CD4-positive, alpha-beta T cell (primary cell): ENCODE results near the gene PGBD1. TPM values are rescaled to one million over a fixed set of nuclear protein-coding genes. Genes with fewer than 3 reads are reported as not detected.
"Not testable (repeated sequence)": the region's sequence is repeated elsewhere in the genome, so short reads cannot be mapped to it uniquely, and the experiment has no call there.

Experiments
- ATAC-seq: fragments of 200-7000 bp; cut with Tn5 transposase; one replicate; pipeline ENCODE4 v1.10.0; 2022; ENCODE audit warnings: mild to moderate bottlenecking; ENCODE audit not compliant: poor library complexity
- CTCF ChIA-PET: fragments of 350-600 bp; sonication (Branson Sonifier 250); formaldehyde crosslinking; loops from one replicate; lab custom pipeline; 2021; ENCODE audit warnings: antibody characterized with exemption, inconsistent platforms; lab: Charles Lee
- POLR2A ChIA-PET: fragments of 350-600 bp; sonication (Branson Sonifier 250); formaldehyde crosslinking; loops from one replicate; lab custom pipeline; 2021; ENCODE audit warnings: antibody characterized with exemption, inconsistent platforms; lab: Charles Lee
- DNase-seq, 14 experiments: peaks; one replicate each; pipeline ENCODE4 v3.0.0-alpha.2; 2013 to 2020; ENCODE audit warnings: mixed read lengths in 2 of 14
- H3K27ac ChIP-seq, 2 donors: one replicate each; pipeline versions ENCODE4 v1.5.1 to v1.7.0; 2013; ENCODE audit warnings: low read length in 2 of 2, low read depth in 1 of 2, mild to moderate bottlenecking in 1 of 2
- H3K27me3 ChIP-seq, 2 experiments: 1 replicate in 1 of 2; 2 replicates in 1 of 2; pipeline versions ENCODE4 v1.6.1 to v1.7.0; 2013; ENCODE audit warnings: low read length in 2 of 2, control low read depth in 1 of 2, mild to moderate bottlenecking in 1 of 2, moderate library complexity in 1 of 2; ENCODE audit not compliant: insufficient read depth in 2 of 2, control insufficient read depth in 1 of 2
- H3K36me3 ChIP-seq: one replicate; pipeline ENCODE4 v1.6.1; 2013; ENCODE audit warnings: low read length, control low read depth; ENCODE audit not compliant: insufficient read depth
- H3K4me1 ChIP-seq: one replicate; pipeline ENCODE4 v1.6.1; 2013; ENCODE audit warnings: low read length, control low read depth; ENCODE audit not compliant: insufficient read depth
- H3K4me3 ChIP-seq: one replicate; pipeline ENCODE4 v1.5.1; 2013; ENCODE audit warnings: mild to moderate bottlenecking, low read length, moderate library complexity
- H3K9me3 ChIP-seq, 2 experiments: 1 replicate in 1 of 2; 2 replicates in 1 of 2; pipeline versions ENCODE4 v1.6.1 to v1.7.0; 2013; ENCODE audit warnings: low read length in 2 of 2, mild to moderate bottlenecking in 2 of 2, control low read depth in 1 of 2, moderate library complexity in 1 of 2; ENCODE audit not compliant: control insufficient read depth in 1 of 2, insufficient read depth in 1 of 2
- H3K27ac Mint-ChIP-seq: one replicate; pipeline ENCODE4 v1.8.0; 2020; ENCODE audit warnings: mixed read lengths
- H3K27me3 Mint-ChIP-seq: one replicate; pipeline ENCODE4 v1.8.0; 2021; ENCODE audit warnings: mixed read lengths
- H3K36me3 Mint-ChIP-seq: one replicate; pipeline ENCODE4 v1.8.0; 2021; ENCODE audit warnings: low read depth, mixed read lengths
- H3K4me1 Mint-ChIP-seq: one replicate; pipeline ENCODE4 v1.8.0; 2021; ENCODE audit warnings: low read depth, mixed read lengths
- H3K4me3 Mint-ChIP-seq: one replicate; pipeline ENCODE4 v1.8.0; 2020; ENCODE audit warnings: mild to moderate bottlenecking, mixed read lengths
- H3K9me3 Mint-ChIP-seq: one replicate; pipeline ENCODE4 v1.8.0; 2020; ENCODE audit warnings: mixed read lengths
- CTCF ChIP-seq: fragments of 200-600 bp; IDR thresholded peaks from one replicate; pipeline ENCODE4 v1.8.0; 2022; ENCODE audit warnings: antibody characterized with exemption, mild to moderate bottlenecking
- intact Hi-C, 2 experiments: fragments of 100-400 bp; cut with DNase I in 1 of 2; cut with micrococcal nuclease in 1 of 2; formaldehyde crosslinking; loops; one replicate each; pipeline versions ENCODE4 v1.15.1 to v1.9.0; 2023 to 2025; cut with DNase I, micrococcal nuclease
- total RNA-seq, 174 experiments: library from RNA in 2 of 174; stranded (reverse) in 2 of 174; gene quantifications; one replicate each; pipeline ENCODE4 v1.2.3 and lab custom pipeline; 2021 to 2026

Gene PGBD1
- total RNA-seq, 2 experiments from 2014 or later = 1.3 to 1.4 TPM

- Histone ChIP-seq H3K27me3 (peaks cover 0 to 6% of the 10 kb centered on the region in 2 experiments), H3K4me3 (no peak overlapping the region), H3K27ac (no peak overlapping the region), H3K4me1 (no peaks in the 10 kb centered on the region), H3K36me3 (no peaks in the 10 kb centered on the region), H3K9me3 (peaks cover 0 to 4% of the 10 kb centered on the region in 2 experiments)
- ChIA-PET POLR2A (no interaction called here), CTCF (no interaction called here)
- TF ChIP-seq CTCF = no peak
- Mint-ChIP-seq H3K27me3 (peaks cover 19% of the 10 kb centered on the region), H3K9me3 (no peaks in the 10 kb centered on the region), H3K4me3 (no peak overlapping the region), H3K27ac (no peak overlapping the region), H3K36me3 (no peaks in the 10 kb centered on the region), H3K4me1 (no peaks in the 10 kb centered on the region)
- ATAC-seq (no peak), DNase-seq (no peak)
- intact Hi-C loops = no loop called here
Measured at GRCh38 chr6:28315628-28316027, 34.3 kb downstream of the PGBD1 start.

- H3K9me3 ChIP-seq, H3K27me3 ChIP-seq, intact Hi-C loops, ATAC-seq, H3K27ac ChIP-seq, H3K4me3 ChIP-seq, DNase-seq, H3K9me3 Mint-ChIP-seq, H3K36me3 Mint-ChIP-seq, H3K36me3 ChIP-seq, H3K27ac Mint-ChIP-seq, H3K4me3 Mint-ChIP-seq, H3K4me1 Mint-ChIP-seq, H3K4me1 ChIP-seq, CTCF ChIA-PET: not testable (repeated sequence)
- POLR2A ChIA-PET = interaction anchor here (1.1 kb wide), 1 partner anchor 51 kb away, joined by 4 read pairs; the partner anchor contains the start of gene ZSCAN26
- peaks cover 21% of the 10 kb centered on the region for H3K27me3 Mint-ChIP-seq
Measured at GRCh38 chr6:28317866-28318265, 36.5 kb downstream of the PGBD1 start.

GRCh38 chr6:28322661-28323060 lies 41.3 kb downstream of the PGBD1 start:
- peaks cover 10% of the 10 kb centered on the region for H3K9me3 Mint-ChIP-seq
- DNase-seq = no peak
- H3K4me1 Mint-ChIP-seq = no peaks in the 10 kb centered on the region
- H3K36me3 Mint-ChIP-seq = peaks cover 23% of the 10 kb centered on the region
- H3K9me3 ChIP-seq = peaks cover 9 to 20% of the 10 kb centered on the region in 2 experiments
- H3K4me1 ChIP-seq = no peaks in the 10 kb centered on the region
- H3K27ac Mint-ChIP-seq = no peak overlapping the region
- POLR2A ChIA-PET = no interaction called here
- CTCF ChIA-PET = interaction anchor here (0.7 to 0.8 kb wide), 2 partner anchors 24 to 55 kb away, joined by 3 read pairs; partner anchors contain the start of gene ZSCAN26
- no peaks in the 10 kb centered on the region for H3K27me3 ChIP-seq
- no peak overlapping the region for H3K4me3 ChIP-seq
- H3K27ac ChIP-seq = no peak overlapping the region
- intact Hi-C loops = no loop called here
- no peak for TF ChIP-seq CTCF
- peaks cover 27% of the 10 kb centered on the region for H3K27me3 Mint-ChIP-seq
- ATAC-seq = no peak
- no peak overlapping the region for H3K4me3 Mint-ChIP-seq
- H3K36me3 ChIP-seq = no peaks in the 10 kb centered on the region

- no peak overlapping the region for H3K4me3 ChIP-seq
- no peaks in the 10 kb centered on the region for H3K4me1 ChIP-seq
- Mint-ChIP-seq H3K4me3 (no peak overlapping the region), H3K27me3 (peaks cover 27% of the 10 kb centered on the region), H3K36me3 (peaks cover 28% of the 10 kb centered on the region), H3K4me1 (no peaks in the 10 kb centered on the region), H3K9me3 (peaks cover 14% of the 10 kb centered on the region), H3K27ac (no peak overlapping the region)
- CTCF ChIA-PET = no interaction called here
- ATAC-seq (no peak), DNase-seq (no peak)
- peaks cover 9 to 21% of the 10 kb centered on the region in 2 experiments for H3K9me3 ChIP-seq
- intact Hi-C loops = no loop called here
- TF ChIP-seq CTCF = no peak
- no peaks in the 10 kb centered on the region for H3K36me3 ChIP-seq
- POLR2A ChIA-PET = no interaction called here
- H3K27me3 ChIP-seq = no peaks in the 10 kb centered on the region
- no peak overlapping the region for H3K27ac ChIP-seq
Measured at GRCh38 chr6:28323813-28324424, 42.5 kb downstream of the PGBD1 start.
